SK-N-SH treated with all-trans-retinoic acid at 6 μM for 48 hours (cell line): Measurements from ENCODE around the gene TRIP4.

Experiments
- ATAC-seq: fragments of 200-7000 bp; cut with Tn5 transposase; 3 replicates; pipeline ENCODE4 v1.9.1; 2020; ENCODE audit warnings: mild to moderate bottlenecking, moderate library complexity
- ARNTL ChIP-seq: fragments of 450-650 bp; formaldehyde crosslinking; IDR thresholded peaks from 2 replicates; pipeline ENCODE4 v1.5.0; 2020; ENCODE audit warnings: low read depth, mild to moderate bottlenecking, moderate library complexity, borderline replicate concordance
- CREB5 ChIP-seq: fragments of 250-450 bp; sonication (Bioruptor Pico); IDR thresholded peaks from 2 replicates; pipeline ENCODE4 v1.5.1; 2020; ENCODE audit warnings: low read depth, mild to moderate bottlenecking, moderate library complexity
- CSDC2 ChIP-seq: fragments of 250-450 bp; sonication (Bioruptor Pico); IDR thresholded peaks from 2 replicates; pipeline ENCODE4 v1.5.0; 2020; ENCODE audit warnings: mild to moderate bottlenecking, moderate library complexity
- CSRNP3 ChIP-seq: fragments of 250-450 bp; sonication (Bioruptor Pico); IDR thresholded peaks from 2 replicates; pipeline ENCODE4 v1.5.1; 2021; ENCODE audit warnings: mild to moderate bottlenecking, moderate library complexity
- ESRRG ChIP-seq: fragments of 250-450 bp; sonication (Bioruptor Pico); IDR thresholded peaks from 2 replicates; pipeline ENCODE4 v1.6.1; 2021; ENCODE audit warnings: mild to moderate bottlenecking
- GLIS3 ChIP-seq: fragments of 250-450 bp; sonication (Bioruptor Pico); IDR thresholded peaks from 2 replicates; pipeline ENCODE4 v1.5.0; 2020; ENCODE audit warnings: mild to moderate bottlenecking, moderate library complexity
- ISL1 ChIP-seq: fragments of 250-450 bp; sonication (Bioruptor Pico); IDR thresholded peaks from 2 replicates; pipeline ENCODE4 v2.1.2; 2022; ENCODE audit warnings: mild to moderate bottlenecking, moderate library complexity
- OSR1 ChIP-seq: fragments of 250-450 bp; sonication (Bioruptor Pico); IDR thresholded peaks from 2 replicates; pipeline ENCODE4 v1.8.0; 2022; ENCODE audit warnings: moderate library complexity, mild to moderate bottlenecking, inconsistent platforms
- PATZ1 ChIP-seq: fragments of 250-450 bp; sonication (Bioruptor Pico); IDR thresholded peaks from 2 replicates; pipeline ENCODE4 v1.8.0; 2020; ENCODE audit warnings: mild to moderate bottlenecking, moderate library complexity, borderline replicate concordance
- POU6F1 ChIP-seq: fragments of 250-450 bp; sonication (Bioruptor Pico); IDR thresholded peaks from 2 replicates; pipeline ENCODE4 v1.8.0; 2021; ENCODE audit warnings: low read depth, mild to moderate bottlenecking, moderate library complexity, borderline replicate concordance
- PPARA ChIP-seq: fragments of 250-450 bp; sonication (Bioruptor Pico); IDR thresholded peaks from 2 replicates; pipeline ENCODE4 v1.5.0; 2020; ENCODE audit warnings: mild to moderate bottlenecking, borderline replicate concordance
- RARB ChIP-seq: fragments of 250-450 bp; sonication (Bioruptor Pico); IDR thresholded peaks from 2 replicates; pipeline ENCODE4 v1.8.0; 2021; ENCODE audit warnings: mild to moderate bottlenecking, moderate library complexity
- SNAI2 ChIP-seq: fragments of 250-450 bp; sonication (Bioruptor Pico); IDR thresholded peaks from 2 replicates; pipeline ENCODE4 v1.5.0; 2020; ENCODE audit warnings: mild to moderate bottlenecking, moderate library complexity
- TCF4 ChIP-seq: fragments of 250-450 bp; sonication (Bioruptor Pico); IDR thresholded peaks from 2 replicates; pipeline ENCODE4 v1.8.0; 2021; ENCODE audit warnings: mild to moderate bottlenecking, moderate library complexity, borderline replicate concordance
- TOX ChIP-seq: fragments of 250-450 bp; sonication (Bioruptor Pico); IDR thresholded peaks from 2 replicates; pipeline ENCODE4 v1.8.0; 2021; ENCODE audit warnings: mild to moderate bottlenecking, moderate library complexity, borderline replicate concordance
- TSHZ2 ChIP-seq: fragments of 250-450 bp; sonication (Bioruptor Pico); IDR thresholded peaks from 2 replicates; pipeline ENCODE4 v1.5.0; 2020; ENCODE audit warnings: mild to moderate bottlenecking, moderate library complexity
- ZC3H10 ChIP-seq: fragments of 250-450 bp; sonication (Bioruptor Pico); IDR thresholded peaks from 2 replicates; pipeline ENCODE4 v1.5.1; 2021; ENCODE audit warnings: mild to moderate bottlenecking, moderate library complexity
- ZFP3 ChIP-seq: fragments of 250-450 bp; sonication (Bioruptor Pico); IDR thresholded peaks from 2 replicates; pipeline ENCODE4 v1.5.0; 2020; ENCODE audit warnings: mild to moderate bottlenecking, moderate library complexity
- ZFP30 ChIP-seq: fragments of 450-650 bp; formaldehyde crosslinking; IDR thresholded peaks from 2 replicates; pipeline ENCODE4 v1.5.0; 2022; ENCODE audit warnings: mild to moderate bottlenecking, moderate library complexity
- ZNF565 ChIP-seq: fragments of 450-650 bp; formaldehyde crosslinking; conservative IDR thresholded peaks from 2 replicates; pipeline ENCODE4 v1.5.0; 2020; ENCODE audit warnings: low read depth, mild to moderate bottlenecking, moderate library complexity
- ZNF70 ChIP-seq: fragments of 450-650 bp; formaldehyde crosslinking; IDR thresholded peaks from 2 replicates; pipeline ENCODE4 v1.5.0; 2020; ENCODE audit warnings: mild to moderate bottlenecking, moderate library complexity
- ZNF8 ChIP-seq: fragments of 450-650 bp; formaldehyde crosslinking; IDR thresholded peaks from 2 replicates; pipeline ENCODE4 v1.5.0; 2020; ENCODE audit warnings: mild to moderate bottlenecking, moderate library complexity

TRIP4 gene

GRCh38 chr15:64483749-64484148 lies 96.1 kb downstream of the TRIP4 start (continued):
- TF ChIP-seq CSRNP3 (CRISPR knock-in tag) (no peak), RARB (CRISPR knock-in tag) (no peak), TCF4 (CRISPR knock-in tag) (no peak), ZC3H10 (CRISPR knock-in tag) (no peak), TOX (CRISPR knock-in tag) (no peak), ZNF565 (CRISPR knock-in tag) (no peak), ARNTL (no peak), ZNF8 (CRISPR knock-in tag) (no peak)

- TF ChIP-seq ZNF8 (CRISPR knock-in tag) (no peak), ZFP30 (CRISPR knock-in tag) (no peak), CREB5 (CRISPR knock-in tag) (no peak), ARNTL (no peak), ESRRG (no peak), ZNF70 (CRISPR knock-in tag) (no peak), ZFP3 (no peak), SNAI2 (CRISPR knock-in tag) (no peak), RARB (CRISPR knock-in tag) (no peak), TOX (CRISPR knock-in tag) (no peak), CSDC2 (no peak), ZC3H10 (CRISPR knock-in tag) (no peak), GLIS3 (CRISPR knock-in tag) (no peak), OSR1 (CRISPR knock-in tag) (no peak), PATZ1 (CRISPR knock-in tag) (no peak), PPARA (no peak), POU6F1 (CRISPR knock-in tag) (no peak), ZNF565 (CRISPR knock-in tag) (no peak)
- ATAC-seq: no peak
These were observed 98.2 kb downstream of the TRIP4 start for GRCh38 chr15:64485796-64486195.

GRCh38 chr15:64490598-64491259 lies 103.1 kb downstream of the TRIP4 start:
- no peak for ATAC-seq
- TF ChIP-seq ZNF565 (CRISPR knock-in tag) (no peak), CSRNP3 (CRISPR knock-in tag) (no peak), OSR1 (CRISPR knock-in tag) (no peak), ZFP30 (CRISPR knock-in tag) (no peak), TCF4 (CRISPR knock-in tag) (no peak), PATZ1 (CRISPR knock-in tag) (no peak), ESRRG (no peak), ZC3H10 (CRISPR knock-in tag) (no peak), PPARA (no peak), TOX (CRISPR knock-in tag) (no peak), POU6F1 (CRISPR knock-in tag) (no peak), ISL1 (CRISPR knock-in tag) (no peak), ZNF70 (CRISPR knock-in tag) (no peak), TSHZ2 (CRISPR knock-in tag) (no peak), ZNF8 (CRISPR knock-in tag) (no peak)
